GM18502 (cell line): Measurements from ENCODE around the gene TLE2.
"Not testable (repeated sequence)": the region's sequence is repeated elsewhere in the genome, so short reads cannot be mapped to it uniquely, and the experiment has no call there.

ENCODE experiments used
- ATAC-seq: cut with Tn5 transposase; IDR thresholded peaks from one replicate; pipeline ENCODE4 v1.9.1; 2021; ENCODE audit warnings: mild to moderate bottlenecking; ENCODE audit not compliant: unreplicated experiment, poor library complexity

TLE2 gene

DNA sequence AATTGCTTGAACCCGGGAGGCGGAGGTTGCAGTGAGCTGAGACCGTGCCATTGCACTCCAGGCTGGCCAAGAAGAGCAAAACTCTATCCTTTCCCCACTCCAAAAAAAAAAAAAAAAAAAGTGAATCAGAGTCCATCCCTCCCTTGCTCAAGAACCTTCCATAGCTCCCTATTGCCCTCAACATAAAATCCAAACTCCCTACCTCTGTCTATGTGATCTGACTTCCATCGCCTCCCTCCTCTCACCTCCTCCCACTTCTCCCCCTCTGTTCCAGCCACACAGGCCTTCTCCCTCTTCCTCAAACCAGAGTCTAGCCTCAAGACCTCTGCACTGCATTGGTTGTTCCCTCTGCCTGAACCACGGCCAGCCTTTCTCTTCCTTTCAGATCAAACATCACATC lies 10.0 kb upstream of the TLE2 start:
- ATAC-seq, result no peak

DNA sequence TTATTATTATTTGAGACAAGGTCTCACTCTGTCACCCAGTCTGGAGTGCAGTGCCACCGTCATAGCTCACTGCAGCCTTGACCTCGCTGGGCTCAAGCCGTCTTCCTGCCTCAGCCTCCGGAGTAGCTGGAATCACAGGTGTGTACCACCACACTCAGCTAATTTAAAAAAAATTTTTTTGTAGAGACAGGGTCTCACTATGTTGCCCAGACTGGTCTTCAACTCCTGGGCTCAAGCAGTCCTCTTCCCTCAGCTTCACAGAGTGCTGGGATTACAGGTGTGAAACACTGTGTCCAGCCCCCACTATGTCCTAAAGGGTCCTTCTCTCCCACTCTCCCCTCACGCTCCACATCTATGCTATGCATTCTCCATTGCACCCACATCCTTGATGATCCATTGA lies 9.1 kb upstream of the TLE2 start:
- no peak for ATAC-seq

DNA sequence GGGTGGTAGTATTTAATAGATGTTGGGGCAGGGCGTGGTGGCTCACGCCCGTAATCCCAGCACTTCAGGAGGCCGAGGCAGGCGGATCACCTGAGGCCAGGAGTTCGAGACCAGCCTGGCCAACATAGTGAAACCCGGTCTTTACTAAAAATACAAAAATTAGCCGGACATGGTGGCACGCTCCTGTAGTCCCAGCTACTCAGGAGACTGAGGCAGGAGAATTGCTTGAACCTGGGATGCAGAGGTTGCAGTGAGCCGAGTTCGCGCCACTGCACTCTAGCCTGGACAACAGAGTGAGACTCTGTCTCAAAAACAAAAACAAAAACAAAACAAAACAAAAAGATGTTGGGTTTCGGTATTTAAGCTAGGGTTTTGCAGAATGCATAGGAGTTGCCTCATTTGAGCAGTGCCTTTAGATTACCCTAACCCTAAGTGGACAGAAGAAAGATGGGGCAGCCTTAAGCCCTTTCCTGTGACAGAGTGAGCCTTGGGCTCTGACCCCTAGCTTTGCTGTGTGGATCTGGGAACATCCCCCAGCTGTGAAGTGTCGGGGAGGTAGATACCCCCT lies 8.0 kb upstream of the TLE2 start:
- not testable (repeated sequence) for ATAC-seq

DNA sequence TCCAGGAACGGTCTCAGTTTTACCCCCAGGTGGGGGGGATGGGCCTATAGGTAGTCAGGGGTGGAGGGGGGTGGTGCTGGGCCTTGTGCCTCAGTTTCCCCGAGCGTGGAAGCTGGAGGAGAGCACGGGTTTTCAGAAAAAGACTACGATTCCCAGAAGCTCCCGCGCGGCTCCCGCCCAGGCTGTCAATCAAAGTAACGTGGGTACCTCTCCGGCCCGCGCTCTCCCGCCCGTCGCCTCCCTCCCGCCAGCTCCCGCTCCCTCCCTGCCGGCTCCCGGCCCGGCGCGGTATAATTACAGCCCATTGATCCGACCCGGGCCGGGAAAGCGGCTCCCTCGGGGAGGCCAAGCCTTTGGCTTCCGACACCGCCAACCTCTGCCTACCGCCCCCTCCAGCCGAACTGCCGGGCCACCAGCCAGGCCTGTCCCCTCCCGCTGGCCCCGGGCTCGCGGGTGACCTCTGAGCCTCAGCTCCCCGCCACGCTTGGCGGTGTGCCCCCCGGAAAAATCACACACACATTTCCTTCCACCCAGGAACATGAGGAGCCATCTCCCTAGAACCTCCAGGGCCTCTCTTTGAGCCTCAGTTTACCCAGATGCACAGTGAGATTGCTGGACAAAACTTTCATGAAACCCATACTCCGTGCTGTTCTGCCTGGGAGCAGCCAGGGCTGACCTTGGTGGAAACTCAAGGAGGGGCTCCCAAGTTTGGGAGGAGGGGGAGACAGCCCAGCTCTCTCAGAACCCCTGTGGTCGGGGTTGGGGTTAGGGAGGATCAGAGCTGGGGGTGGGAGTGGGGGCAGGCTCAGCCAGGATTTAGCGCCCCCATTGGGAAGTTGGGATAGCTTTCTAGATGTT lies 7.3 kb upstream of the TLE2 start:
- peak; percentile 52 for ATAC-seq

DNA sequence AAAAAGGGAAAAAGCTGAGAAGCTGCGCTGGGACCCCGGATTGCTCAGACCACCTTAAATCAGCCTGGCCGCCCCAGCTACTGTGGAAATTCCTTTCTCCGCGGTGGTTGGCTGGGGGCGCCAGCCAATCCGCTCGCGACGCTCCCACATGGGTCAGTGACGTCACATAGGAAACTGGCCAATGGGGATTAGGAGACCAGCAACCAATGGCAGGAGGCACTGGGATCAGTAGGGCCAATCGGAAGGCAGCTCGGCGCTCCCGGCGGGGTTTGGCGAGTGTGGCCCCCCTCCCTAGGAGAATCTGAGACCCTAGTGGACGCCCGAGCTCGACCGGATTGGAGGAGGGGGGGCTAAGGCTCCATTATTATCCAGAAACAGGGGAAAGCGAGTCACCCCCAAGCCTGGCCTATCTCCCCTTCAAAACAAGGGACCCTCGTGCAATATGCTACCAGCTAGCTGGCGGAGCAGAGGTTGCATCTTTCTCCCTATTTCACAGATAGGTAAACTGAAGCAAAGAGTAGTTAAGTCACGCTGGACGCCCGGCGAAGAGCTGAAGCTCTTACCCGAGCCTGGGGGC lies 6.5 kb upstream of the TLE2 start:
- peak; percentile 83 for ATAC-seq

DNA sequence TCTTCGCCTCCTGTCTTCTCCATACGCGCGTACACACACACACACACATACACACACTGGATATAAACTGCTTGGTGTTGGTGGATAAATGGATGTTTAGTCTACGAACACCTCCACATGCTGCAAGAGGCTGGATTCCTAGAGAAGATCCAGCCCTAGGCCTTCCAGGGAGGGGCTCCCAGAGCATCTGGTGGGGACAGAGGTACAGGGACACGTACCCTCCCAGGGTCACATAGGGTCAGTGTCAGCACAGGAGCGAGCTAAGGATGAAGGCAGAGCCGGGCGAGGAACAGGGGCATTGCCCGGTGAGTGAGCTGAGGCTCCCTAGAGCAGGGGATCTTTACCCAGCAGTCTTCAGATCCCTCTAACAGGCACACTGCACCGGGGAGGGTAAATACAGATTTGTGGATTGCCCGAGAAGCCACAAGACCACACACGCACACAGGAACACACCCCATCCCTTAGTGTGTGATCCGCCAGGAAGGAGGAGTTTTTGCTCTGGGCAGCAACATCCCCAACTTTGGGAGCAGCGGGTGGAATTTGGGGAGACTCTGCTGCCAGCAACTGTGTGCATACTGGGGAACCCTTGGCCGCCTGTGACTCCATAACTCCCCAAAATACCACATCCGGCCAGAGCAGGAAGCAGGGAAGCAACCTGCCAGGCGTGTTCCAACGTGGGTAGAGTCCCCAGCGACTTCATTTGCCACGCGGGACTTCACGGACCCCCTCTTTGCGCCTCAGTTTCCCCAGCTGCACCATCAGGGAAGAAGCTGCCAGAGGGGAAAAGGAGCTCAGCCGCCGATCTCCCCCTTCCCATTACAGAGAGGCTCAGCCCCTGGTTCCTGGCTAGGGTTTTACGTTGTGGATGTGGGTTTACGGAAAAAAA lies 5.8 kb upstream of the TLE2 start:
- peak; percentile 7 for ATAC-seq

DNA sequence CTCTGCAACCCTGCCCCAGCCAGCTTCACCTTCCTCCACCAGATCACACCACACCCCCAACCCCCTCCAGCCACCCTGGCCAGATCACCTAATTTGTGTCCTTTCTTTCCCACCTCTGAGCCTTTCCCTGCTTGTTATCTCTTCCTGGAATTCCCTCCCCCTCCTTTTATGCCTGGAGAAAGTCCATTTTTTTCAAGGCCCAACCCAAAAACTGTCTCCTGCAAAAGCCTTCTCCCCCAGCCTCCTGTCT lies 5.3 kb upstream of the TLE2 start:
- ATAC-seq, result no peak

DNA sequence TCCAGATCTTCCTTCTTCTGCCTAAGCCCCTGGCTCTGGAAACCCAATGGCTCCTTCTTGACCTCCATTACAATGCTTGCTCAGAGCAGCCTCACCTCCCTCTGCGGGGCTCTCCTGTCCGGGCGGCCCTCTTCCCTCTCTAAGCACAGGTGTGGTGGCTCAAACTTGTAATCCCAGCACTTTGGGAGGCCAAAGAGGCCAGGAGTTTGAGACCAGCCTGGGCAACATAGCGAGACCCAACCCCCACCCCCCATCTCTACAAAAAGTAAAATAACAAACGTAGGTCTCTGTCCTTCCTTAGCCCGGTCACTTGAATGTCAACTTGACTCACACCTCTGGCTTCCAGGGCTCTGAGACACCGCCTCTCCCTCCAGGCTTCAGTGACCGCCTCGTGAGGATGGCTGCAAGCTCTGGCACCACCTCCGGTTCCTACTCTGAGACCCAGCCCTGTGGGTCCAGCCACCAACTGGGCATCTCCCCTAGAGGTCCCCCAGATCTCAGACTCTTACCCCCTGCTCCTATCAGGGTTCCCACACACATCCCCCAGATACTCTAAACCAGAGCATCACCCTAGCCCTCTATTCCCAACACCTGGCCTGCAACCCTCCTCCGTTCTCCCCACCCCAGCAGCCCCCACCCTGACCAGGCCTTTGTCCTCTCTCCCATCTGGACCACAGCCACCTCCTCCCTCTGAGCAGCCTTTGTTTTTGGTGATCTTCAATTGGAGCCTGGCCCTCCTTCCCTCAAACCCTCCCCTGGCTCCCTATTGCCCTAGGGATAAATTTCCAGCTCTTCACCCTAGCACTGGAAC lies 4.7 kb upstream of the TLE2 start:
- ATAC-seq, result no peak

DNA sequence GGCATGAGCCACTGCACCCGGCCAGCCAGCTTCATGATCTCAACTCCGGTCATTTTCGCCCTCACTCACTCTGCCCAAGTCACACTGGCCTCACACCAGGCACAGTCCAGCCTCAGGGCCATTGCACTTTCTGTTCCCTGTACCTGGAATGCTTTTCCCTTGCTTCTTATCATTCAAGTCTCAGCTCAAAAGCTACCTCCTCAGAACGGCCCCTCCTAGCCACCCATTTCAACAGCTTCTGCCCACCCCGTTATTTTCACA lies 2.5 kb upstream of the TLE2 start:
- no peak for ATAC-seq

DNA sequence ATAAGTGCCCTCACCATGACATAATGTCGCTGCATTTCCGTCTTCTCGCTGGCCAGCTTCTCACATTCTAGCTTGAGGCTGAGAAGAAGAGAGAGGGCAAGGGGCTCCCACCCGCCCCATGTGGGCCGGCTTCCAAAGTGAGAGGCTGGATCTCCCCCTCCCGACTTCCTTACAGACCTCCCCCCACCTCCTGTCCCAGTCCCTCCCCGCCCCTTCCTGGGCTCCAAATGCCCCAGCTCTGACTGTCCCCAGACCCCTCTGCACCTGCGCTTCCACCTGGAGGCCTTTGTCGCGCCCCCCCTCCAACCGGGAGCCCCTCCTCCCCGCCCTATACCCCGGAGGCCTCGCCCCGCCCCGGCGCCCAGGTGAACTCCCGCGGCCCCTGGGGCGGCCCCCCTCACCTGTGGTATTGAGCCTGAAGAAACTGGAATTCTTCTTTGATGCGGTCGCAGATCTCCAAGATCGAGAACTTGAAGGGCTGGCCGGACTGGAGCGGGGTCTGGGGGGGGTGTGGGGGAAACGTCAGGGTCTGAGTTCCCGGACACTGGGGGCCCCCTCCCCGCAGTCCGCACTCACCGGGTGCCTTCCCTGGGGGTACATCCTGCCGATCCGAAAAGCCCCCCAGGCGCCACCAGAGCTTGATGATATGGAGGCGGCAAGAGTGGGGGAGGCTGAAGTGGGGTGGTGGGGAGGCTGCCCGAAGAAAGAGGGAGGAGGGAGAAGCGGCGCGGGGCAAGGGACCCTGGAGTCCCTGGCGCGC lies 595 bp downstream of the TLE2 start:
- ATAC-seq, result no peak

DNA sequence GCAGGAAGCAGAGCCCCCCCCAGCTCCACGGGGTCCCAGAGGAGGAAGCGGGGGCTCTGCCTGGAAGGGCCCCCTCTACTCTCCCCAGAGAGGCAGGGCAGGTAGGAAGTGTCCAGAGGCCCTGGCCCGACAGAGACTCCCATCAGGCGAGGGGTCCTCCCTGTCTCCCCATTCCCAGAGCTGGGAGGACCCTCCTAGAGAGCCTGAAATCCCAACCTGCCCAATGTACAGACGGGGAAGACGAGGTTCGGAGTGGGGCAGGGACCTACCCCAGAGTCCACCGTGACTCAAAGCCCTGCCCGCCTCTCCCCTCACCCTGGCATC lies 1.1 kb downstream of the TLE2 start:
- no peak for ATAC-seq

DNA sequence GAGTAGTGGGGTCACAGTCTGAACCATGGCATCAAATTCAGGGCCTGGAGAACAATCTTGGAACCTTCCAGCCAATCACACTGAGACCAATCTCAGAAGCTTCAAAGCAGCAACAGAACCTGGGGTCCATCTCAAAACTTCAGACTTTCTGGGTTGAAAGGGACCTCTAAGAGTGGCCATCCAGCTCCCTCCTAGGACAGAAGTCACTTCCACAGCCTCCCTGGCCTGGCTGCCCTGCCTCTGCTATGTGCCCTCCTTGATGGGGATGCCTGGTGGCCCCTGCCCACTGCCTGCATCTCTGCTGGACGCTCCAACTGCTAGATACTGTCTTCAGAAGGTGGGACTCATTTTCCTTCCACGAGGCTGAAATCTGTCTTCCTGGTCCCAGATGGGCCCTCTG lies 1.8 kb downstream of the TLE2 start:
- ATAC-seq, result no peak

DNA sequence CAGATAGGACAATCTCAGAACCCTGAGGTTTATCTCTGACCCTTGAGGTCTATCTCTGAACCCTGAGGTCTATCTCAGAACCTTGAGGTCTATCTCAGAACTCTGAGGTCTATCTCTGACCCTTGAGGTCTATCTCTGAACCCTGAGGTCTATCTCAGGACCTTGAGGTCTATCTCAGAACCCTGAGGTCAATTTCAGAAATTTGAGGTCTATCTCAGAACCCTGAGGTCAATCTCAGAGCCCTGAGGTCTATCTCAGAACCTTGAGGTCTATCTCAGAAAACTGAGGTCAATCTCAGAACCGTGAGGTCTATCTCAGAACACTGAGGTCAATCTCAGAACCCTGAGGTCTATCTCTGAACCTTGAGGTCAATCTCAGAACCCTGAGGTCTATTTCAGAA lies 2.3 kb downstream of the TLE2 start:
- no peak for ATAC-seq

DNA sequence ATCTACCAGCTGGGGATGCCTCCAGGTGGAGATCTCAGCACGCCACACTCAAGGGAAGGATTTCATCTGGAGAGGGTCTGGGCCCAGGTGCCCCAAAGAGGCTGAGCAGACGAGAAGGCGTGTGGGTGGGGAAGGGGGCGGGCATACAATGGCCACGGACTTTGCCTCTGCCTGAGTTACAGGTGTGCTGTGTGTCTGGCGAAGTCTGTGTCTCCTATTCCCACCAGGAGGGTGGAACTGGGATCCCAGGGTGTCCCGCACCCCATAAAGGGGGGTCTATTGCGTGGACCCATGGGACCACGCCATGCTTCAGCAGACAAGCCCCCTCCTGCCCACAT lies 3.6 kb downstream of the TLE2 start:
- ATAC-seq, result no peak

DNA sequence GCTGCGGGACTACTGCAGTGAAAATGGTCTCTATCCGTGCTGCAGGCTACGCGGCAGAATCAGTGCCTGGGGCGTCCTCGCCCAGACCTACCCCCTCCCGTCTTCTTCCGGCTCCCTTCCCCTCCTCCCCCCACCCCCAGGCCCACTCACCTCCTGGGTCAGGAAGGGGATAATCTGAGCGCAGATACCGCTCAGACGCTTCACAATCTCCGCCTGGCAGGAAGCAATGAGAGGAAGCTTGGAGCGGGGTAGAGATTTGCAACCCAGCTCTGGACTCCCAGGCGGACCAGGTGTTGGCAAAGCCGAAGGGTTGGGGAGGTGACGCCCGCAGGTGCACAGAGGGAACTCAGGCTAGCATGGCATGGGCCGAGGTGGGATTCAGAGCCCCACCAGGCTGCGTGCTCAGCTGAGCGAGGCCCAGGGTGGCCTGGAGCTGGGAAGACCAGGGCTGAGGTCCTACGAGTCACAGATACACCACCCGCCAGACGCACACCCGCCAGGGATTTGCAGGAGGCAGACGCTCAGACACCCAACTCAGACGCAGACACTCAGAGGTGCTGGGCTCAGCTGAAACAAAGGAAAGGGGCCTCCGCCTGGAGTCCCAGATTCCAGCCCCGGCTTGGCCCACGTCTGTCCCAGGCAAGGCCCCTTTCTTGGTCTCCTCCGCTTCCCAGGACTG lies 4.1 kb downstream of the TLE2 start:
- ATAC-seq, result no peak

DNA sequence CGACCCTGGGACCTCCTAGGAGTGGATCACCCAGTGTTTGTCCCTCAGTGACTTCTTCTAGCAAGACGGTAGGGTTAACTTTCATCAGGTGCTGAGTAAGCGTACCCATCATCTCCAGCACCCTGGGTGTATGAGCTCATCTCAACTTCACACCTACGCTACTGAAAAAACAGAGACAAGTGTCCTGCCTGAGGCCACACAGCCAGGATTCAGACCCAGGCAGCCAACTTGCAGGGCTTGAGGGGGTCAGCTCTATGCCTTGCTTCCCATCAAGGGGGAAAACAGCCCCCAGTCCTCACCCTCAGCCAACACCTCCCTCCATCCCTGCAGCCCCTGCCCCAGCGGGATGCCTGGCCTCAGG lies 4.6 kb downstream of the TLE2 start:
- ATAC-seq, result no peak

DNA sequence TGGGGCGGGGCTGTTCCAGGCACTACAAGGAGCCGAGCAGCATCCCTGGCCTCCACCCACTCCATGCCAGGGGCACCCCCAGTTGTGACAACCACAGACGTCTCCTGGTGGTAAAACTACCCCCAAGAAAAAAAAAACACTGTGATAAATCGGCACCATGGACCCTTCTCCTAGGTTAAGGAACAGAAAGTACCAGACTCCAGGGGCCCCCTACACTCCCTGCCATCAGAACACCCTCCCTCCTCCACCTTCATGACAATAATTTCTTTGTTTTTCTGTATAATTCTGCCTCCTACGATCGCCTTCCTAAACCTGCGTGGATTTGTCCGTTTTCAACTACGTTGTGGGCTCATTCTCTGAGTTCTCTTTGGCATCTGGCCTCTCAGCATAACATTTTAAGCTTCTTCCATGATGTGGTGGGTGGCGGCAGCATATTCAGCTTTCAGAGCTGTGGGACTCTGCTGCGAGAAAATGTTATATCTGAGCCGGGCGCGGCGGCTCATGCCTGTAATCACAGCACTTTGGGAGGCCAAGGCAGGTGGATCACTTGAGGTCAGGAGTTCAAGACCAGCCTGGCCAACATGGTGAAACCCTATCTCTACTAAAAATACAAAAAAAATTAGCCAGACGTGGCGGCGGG lies 8.6 kb downstream of the TLE2 start:
- no peak for ATAC-seq

DNA sequence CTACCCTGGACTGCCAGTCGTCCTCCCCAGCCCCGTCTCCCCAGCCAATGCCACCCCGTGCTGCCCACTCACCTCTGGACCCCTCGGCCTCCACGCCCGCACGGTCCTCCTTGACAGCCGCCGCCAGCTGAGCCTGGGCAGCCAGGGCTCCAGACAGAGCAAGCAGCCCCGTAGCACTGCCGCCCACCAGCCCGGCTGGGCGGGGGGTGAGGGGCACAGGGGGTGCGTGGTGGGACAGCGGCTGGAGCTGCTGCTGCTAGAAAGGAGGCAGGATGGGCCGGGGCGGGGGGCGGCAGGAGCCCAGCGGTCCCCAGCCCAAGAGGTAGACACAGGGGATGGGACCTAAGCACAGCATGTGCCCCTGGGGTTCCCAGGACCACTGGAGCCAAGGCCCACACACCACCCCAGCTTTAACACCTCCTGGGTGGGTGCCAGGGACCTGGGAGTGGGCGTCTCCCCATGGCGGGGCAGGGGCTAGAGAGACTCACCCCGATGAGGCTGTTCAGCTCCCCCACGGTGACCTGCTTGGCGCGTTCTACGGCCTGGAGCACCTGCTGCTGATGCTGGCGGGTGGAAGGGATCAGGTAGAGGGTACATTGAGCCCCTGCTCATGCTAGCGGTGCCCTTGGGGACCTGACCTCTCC lies 9.7 kb downstream of the TLE2 start:
- no peak for ATAC-seq

DNA sequence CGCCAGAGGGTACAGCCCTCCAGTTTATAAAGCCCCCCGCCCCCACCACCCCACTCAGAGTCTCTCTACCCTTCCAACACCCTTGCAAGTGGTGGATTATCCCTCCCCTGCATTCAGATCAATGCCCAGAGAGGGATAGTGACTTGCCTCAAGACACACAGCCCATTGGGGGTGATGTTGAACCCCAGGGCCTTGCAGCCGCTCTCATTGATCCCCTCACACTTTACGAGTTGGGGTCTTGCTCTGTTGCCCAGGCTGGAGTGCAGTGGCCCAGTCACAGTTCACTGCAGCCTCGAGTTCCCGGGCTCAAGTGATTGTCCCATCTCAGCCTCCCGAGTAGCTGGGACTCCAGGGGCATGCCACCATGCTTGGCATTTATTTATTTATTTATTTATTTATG lies 11.2 kb downstream of the TLE2 start:
- no peak for ATAC-seq
